D341Med (cell line): ENCODE measurements around the gene KCTD1.
"Not testable (repeated sequence)": the region's sequence is repeated elsewhere in the genome, so short reads cannot be mapped to it uniquely, and the experiment has no call there.

ENCODE experiments used
- DNase-seq: peaks from one replicate; pipeline ENCODE4 v3.0.0; 2012; ENCODE audit warnings: low spot score

The KCTD1 gene

DNA sequence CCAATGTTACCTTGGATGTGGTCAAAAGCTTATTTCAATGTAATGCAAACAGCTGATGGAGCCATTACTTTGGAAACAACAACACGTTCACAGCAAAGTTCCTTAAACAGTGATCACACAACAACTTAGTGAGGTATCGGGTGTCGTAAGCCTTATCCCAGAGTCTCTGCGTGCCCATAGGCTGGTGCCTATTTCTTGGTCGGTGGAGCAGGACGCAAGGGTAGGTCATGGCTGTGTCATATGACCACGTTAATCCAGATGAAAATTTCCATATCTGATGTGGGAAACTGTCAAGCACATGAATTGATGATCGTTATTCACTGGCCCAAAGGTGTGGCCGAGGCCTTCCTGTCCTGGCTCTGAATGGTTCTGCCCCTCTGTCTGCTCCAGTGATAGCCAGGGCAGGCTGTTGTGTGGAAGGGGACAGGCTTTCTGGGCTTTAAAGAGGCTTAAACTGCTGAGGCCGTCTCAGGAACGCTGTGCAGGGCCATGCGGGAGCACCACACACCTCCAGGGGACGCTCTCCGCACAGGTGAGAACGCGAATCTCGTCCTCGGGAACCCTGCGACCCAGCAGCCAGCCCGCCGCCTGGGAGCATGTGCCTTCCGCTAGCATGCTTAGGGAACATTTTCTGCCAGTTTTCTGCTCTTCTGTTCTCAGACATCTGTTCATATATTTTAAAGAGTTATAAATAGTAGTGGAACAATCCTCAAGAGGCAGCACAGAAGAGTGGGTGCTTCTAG is 90.6 kb downstream of the KCTD1 start:
- DNase-seq = no peak

DNA sequence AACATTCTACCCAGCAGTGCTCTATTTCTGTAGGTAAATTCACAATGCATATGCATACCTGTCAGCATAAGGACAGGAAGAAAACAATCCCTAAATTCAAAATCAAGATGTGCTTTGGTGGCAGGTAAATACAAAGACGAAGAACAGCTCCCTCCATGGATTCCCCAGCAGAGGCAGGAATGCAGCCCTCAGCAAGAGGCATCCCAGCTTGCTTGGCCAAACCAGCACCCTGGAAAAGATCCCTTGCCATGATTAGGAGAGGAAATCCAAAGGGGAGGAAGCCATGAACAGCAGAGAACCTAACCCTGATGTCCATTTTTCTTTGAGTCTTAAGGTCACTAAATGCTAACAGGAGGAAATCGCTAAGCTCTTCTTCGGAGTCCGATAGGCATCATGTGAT is 91.2 kb downstream of the KCTD1 start:
- DNase-seq = no peak

- DNase-seq = no peak
Measured at GRCh38 chr18:26456070-26456491, 92.3 kb downstream of the KCTD1 start.

- no peak for DNase-seq
Measured at GRCh38 chr18:26455639-26456038, 92.7 kb downstream of the KCTD1 start.

DNA sequence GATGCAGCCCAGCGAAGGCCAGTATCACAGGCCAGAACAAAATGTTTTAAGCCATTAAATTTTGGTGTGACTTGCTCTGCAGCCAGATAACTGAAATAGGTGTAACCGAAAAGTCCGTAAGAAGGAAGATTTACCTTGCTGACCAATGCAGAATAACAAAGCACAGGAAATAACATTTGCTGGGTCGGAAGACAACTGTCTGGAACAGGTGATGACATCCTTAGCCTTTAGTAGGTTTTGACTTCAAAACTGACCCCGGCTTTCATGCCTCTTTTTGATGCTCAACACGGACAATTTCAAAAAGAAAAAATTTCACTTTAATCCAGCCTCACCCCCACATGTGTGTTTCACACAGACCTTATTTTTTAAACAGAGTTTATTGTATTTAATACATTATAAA is 93.7 kb downstream of the KCTD1 start:
- no peak for DNase-seq

DNA sequence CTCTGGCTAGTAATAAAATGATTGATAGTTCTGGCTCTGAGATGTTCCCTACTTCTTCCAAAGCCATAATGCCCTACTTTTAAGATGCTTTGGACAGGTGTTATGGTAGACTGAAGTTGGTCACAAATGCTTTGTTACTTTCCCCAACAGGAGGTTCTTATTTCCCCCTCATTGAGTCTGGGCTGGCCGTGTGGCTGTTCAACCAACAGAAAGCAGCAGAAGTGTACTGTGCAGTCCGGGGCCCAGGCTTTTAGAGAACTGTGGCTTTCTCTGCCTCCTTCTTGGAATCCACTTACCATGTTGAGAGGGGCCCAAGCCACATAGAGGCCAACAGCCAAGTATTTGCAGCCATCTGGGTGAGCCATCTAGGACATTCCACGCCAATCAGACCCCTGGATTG is 94.2 kb downstream of the KCTD1 start:
- no peak for DNase-seq

DNA sequence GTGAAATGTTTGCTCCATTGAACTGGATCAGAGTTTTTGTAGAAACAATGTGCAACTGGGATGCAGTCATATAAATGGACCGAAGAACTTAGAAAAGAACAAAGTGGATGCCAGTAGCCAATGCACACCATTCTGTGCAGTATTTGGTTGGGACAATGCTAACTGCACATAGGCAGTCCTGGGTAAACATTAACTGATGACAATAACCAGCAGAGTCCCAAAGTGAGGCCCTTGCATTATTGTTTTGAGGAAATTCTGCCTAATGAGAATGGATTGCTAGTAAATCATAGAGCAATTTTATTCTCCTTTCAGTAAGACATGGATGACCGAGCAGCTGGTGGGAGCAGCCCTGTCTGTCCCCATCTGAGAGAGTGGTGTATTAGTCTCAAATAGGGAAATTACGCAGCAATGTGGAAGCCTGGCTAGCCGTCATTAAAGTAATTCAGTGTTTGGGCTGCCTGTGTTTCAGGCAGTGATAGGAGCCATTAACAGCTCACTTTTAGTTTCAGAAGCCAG is 94.9 kb downstream of the KCTD1 start:
- no peak for DNase-seq

GRCh38 chr18:26450989-26451682 is 97.2 kb downstream of the KCTD1 start:
- DNase-seq = no peak

DNA sequence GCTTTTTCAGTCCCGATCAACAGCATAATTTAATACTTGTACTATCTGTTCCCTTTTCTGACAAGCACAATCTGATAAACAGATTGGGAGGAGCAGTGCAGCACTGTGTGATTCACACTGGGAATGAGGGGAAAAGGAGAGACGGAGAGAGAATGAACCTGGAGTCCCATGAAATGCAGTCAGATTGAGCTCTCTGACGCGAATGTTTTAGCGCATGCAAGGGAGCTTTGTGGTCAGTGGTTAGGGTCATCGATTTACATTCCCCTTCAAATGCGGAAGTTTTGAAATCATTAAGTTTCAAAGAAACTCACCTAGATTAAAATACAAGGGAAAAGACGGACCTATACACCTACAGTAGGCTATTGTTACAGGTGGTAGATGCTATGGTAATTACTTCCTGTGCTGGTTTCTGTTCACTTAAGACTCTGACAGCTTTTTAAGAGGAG is 99.6 kb downstream of the KCTD1 start:
- no peak for DNase-seq

DNA sequence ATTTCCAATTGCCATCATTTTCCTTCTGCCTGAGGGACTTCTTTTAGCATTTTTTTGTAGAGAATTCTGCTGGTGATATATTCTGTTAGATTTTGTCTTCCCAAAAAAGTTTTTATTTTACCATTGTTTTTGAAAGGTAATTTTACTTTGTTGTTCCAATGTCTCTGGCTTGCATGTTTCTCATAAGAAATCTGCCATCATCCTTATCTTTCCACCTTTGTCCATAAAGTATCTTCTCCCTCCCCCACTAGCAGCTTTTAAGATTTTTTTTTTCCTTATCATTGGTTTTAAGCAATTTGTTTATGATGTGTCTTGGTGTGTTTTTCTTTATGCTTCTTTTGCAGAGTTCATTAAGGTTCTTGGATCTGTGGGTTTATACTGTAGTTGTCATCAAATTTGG is 104.5 kb downstream of the KCTD1 start:
- no peak for DNase-seq

DNA sequence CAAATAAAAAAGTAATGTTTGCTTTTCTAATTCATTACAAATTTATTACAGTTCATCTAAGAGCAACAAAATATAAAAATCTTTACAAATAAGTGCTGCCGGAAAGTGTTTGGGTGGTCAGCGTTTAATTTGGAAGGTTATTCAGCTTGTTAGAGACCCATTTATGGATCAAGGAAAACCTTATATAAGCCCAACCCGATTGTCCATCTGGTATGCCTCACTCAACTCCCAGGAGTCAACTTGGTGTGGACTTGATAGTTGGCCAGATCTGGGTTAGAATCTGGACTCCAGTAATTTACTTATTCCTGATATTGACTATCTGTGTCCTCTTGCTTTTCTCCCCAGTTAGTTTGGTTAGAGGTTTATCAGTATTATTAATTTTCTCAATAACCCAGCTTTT is 106.2 kb downstream of the KCTD1 start:
- no peak for DNase-seq

DNA sequence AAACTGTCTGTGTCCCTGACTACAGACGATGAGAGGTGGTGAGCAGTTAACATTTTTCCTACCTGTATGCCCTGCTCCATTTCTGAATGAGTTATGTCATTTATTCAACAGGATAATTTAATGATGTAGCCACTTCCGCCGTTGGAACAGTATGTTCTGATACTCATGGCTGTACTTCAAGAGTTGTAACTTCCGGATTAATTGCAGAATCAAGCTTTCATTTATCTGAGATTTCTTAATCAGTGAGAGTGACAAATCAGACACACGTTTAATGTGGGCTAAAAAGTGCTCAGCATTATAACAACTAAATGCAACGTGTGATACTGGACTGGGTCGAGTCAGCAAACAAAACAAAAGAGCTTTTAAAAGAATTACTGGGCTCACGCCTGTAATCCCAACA is 107.7 kb downstream of the KCTD1 start:
- no peak for DNase-seq

DNA sequence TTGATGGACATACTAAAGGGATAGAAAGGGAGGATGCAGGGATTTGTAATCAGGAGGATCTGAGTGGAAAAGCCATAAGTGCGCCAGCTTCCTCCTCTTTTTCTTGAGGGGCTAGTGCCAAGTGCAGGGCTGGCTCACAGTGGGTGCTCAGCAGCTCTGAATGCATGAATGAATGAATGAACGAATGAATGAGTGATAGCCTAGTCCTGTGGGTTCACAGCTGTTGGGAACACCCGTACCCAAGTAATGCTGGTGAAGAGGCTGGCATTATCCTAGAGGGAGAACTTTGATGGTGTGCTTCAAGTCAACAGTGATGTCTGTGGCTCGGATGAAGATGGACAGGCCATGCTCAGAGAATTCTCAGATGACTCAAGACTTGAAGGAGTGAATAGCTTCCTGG is 108.8 kb downstream of the KCTD1 start:
- DNase-seq = no peak

DNA sequence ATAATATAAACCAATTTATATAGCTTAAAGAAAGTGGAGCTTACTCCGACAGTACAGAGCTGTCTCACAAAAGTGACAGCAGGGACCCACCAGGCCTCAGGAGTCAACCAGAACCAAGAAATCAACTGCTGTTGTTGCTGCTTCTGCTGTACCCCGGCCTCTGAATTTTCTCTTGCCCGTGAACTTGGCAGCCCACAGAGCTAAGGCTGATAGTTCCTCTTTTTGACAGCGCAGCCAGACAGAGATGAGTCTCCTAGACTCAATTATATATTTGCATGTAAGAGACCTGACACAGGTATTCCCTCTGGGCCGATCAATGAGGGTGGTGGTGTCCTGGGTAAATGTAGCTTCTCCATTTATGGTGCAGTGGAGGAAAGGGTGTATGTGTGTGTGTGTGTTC is 109.4 kb downstream of the KCTD1 start:
- DNase-seq = no peak

- DNase-seq = not testable (repeated sequence)
Measured at GRCh38 chr18:26437634-26438033, 110.7 kb downstream of the KCTD1 start.

GRCh38 chr18:26436176-26437051 is 111.9 kb downstream of the KCTD1 start:
- peak; percentile 33 for DNase-seq

- peak; percentile 22 for DNase-seq
Measured at GRCh38 chr18:26435415-26436095, 112.8 kb downstream of the KCTD1 start.

GRCh38 chr18:26434887-26435286 is 113.5 kb downstream of the KCTD1 start:
- DNase-seq = no peak

DNA sequence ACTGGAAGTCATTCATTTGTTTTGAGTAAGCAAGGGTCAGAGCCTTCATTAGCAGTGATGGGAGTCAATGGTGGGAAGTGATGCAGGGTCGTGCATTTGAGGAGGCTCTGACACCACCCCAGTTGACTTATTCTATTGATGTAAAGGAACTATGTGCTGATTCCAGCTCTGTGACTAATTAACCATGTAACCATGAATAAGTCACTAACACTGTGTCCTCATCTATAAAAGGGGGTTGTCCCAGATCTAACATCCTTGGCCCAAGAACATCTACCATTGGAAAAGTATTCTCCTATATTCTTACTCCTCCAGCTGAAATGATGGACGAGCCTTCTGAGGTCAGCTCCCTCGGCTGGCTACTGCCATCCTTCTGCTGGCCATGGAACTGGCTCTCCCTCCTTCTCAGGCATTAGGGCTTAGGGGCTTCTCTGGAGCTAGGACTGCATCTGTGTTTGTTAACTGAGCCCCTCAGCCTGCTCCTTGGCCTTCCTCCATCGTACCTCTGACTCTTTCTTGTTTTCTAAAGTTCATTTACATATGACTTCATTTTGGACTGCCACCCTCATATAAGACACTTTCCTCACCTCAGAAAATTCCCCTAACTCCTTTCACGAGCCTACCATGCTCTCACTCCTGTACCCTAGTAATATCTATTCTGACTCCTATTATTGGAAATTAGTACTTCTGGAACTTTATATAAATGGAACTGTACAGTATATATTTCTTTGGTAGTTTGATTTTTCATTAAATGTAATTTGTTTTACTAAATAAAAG is 115.5 kb downstream of the KCTD1 start:
- DNase-seq = no peak

GRCh38 chr18:26429535-26430226 is 118.7 kb downstream of the KCTD1 start:
- DNase-seq = peak; percentile 27

DNA sequence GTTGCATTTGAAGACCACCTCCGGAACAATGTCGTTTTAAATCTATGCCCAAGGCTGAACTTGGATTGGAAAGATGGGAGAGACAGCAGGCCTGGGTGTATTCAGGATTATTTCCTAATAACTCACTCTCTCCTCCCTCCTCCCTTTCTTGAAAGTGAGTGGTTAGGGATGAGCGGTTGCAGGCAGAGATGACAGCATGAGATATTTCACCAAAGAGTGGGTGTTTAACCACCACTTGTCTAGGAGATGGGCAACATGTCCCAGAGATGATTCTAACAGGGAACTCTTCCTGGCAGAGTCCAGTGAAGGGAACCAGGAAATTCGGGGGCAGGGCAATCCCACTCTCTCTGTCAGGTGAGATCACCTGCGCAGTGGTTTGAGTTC is 123.2 kb downstream of the KCTD1 start:
- DNase-seq = no peak
